Panc1 (cell line): Measurements from ENCODE around the gene PTS. TPM values are rescaled to one million over a fixed set of nuclear protein-coding genes. Genes with fewer than 3 reads are reported as not detected.
A peak's percentile ranks its signal among the peaks of the same experiment; 100 is the strongest.

Experiments
- ATAC-seq: fragments of 200-7000 bp; cut with Tn5 transposase; 2 replicates; pipeline ENCODE4 v1.9.1; 2020; ENCODE audit warnings: mild to moderate bottlenecking, moderate library complexity
- BruUV-seq: library from RNA; stranded (reverse); fragments of 400-500 nt; replicated peaks from 2 replicates; lab custom pipeline; 2021; lab: Mats Ljungman, UMichigan
- CTCF ChIA-PET: fragments of 300-600 bp; sonication (Branson Sonifier 250); formaldehyde crosslinking; loops from one replicate; lab custom pipeline; 2022; ENCODE audit warnings: antibody characterized with exemption; lab: Charles Lee
- POLR2A ChIA-PET: fragments of 300-600 bp; sonication (Branson Sonifier 250); formaldehyde crosslinking; loops from one replicate; lab custom pipeline; 2022; ENCODE audit warnings: antibody characterized with exemption; lab: Charles Lee
- DNase-seq: peaks from one replicate; pipeline ENCODE4 v3.0.0-alpha.2; 2010; ENCODE audit warnings: low read depth, low spot score
- H3K27ac ChIP-seq: 2 replicates; pipeline ENCODE4 v1.5.1; 2011; ENCODE audit warnings: mild to moderate bottlenecking, low read length, inconsistent platforms
- H3K27me3 ChIP-seq: fragments of 200-500 bp; sonication (Bioruptor generic); 2 replicates; pipeline ENCODE4 v1.6.0; 2014; ENCODE audit warnings: low read length, inconsistent platforms; ENCODE audit not compliant: control insufficient read depth, insufficient read depth
- H3K36me3 ChIP-seq: fragments of 200-500 bp; sonication (Bioruptor generic); 2 replicates; pipeline ENCODE4 v1.5.1; 2014; ENCODE audit warnings: inconsistent platforms, mild to moderate bottlenecking, low read length, moderate library complexity; ENCODE audit not compliant: control insufficient read depth, insufficient read depth
- H3K4me1 ChIP-seq: 2 replicates; pipeline ENCODE4 v1.5.1; 2011; ENCODE audit warnings: inconsistent platforms, mild to moderate bottlenecking, low read length, moderate library complexity; ENCODE audit not compliant: control insufficient read depth, insufficient read depth
- H3K4me3 ChIP-seq, 2 experiments: 2 replicates each; pipeline ENCODE4 v1.5.1; 2011 to 2012; ENCODE audit warnings: low read depth in 2 of 2, low read length in 2 of 2, mild to moderate bottlenecking in 2 of 2, inconsistent platforms in 1 of 2, moderate library complexity in 1 of 2
- H3K9me3 ChIP-seq: fragments of 200-500 bp; sonication (Bioruptor generic); 2 replicates; pipeline ENCODE4 v1.5.1; 2014; ENCODE audit warnings: low read depth, mild to moderate bottlenecking, inconsistent platforms, low read length, moderate library complexity; ENCODE audit not compliant: control insufficient read depth, insufficient read depth
- POLR2AphosphoS5 ChIP-seq: IDR thresholded peaks from 2 replicates; pipeline ENCODE4 v1.6.1; 2012; ENCODE audit warnings: mild to moderate bottlenecking, low read depth, low read length, moderate library complexity
- TCF7L2 ChIP-seq: IDR thresholded peaks from 2 replicates; pipeline ENCODE4 v1.6.1; 2011; ENCODE audit warnings: mild to moderate bottlenecking, low read depth, low read length, inconsistent platforms
- in situ Hi-C: cut with HindIII; loops from 2 replicates; pipeline ENCODE4 v1.10.0; 2016; ENCODE audit warnings: low sequenced_read_pairs, low pct_unique_long_range_greater_than_20kb
- intact Hi-C: fragments of 100-400 bp; cut with micrococcal nuclease; formaldehyde crosslinking; loops from one replicate; pipeline ENCODE4 v1.10.0; 2022; ENCODE audit not compliant: unreplicated experiment
- total RNA-seq: library from RNA; stranded (reverse); gene quantifications from one replicate; pipeline ENCODE4 v1.2.1, GENCODE V29; 2021; ENCODE audit not compliant: unreplicated experiment
- TF ChIP-seq, protein P1 (sequence below): fragments of 450-650 bp; IDR thresholded peaks from 2 replicates; pipeline ENCODE4 v1.5.1; 2017; ENCODE audit warnings: mild to moderate bottlenecking

PTS gene
- total RNA-seq, 1 experiment from 2014 or later: 64.2 TPM

DNA sequence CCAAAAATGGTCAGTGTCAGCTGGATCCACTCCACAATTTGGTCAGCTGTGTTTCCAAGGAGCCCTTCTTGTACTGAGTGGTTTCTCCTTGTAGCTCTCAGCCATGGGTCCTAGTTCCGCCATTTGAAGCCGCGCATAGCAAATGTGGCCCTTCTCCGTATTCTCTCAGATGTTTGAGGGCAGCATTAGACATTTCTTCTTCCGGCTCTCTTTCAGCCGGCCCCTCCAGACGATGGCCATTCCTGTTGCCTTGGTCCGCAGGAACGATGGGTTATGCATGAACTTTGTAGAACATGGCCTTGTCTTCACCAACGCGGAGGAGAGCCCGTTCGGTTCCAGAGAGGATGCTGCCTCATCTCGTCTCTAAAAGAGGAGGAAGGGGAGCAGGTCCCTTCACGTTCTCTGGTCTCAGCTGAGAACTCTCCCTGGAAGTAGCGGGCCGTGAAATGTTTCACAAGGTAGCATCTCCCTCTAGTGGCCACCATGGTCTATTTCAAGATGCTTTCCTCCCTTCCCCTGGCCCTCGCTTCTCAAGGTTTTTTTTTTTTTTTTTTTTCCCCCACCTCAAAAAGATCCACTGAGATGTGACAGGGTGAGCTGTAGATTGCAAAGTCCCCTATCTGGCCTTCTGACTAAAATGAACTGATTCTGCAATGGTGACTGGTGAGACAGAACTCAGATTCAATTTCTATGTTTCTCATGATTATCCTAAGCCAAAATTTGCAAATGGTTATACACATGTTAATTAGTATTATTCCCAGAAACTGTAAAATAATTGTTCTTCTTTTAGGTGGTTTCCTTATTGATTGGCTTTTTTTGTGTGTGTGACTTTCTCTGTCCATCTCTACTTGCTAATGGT is 54.3 kb downstream of the PTS start:
- in situ Hi-C loops (no loop called here), intact Hi-C loops (loop anchor here (1.0 to 5.0 kb wide), 3 partner anchors 61 to 1007 kb away; no protein-coding TSS in a partner anchor)
- Histone ChIP-seq H3K9me3 (no peaks in the 10 kb centered on the region), H3K4me1 (peaks cover 4% of the 10 kb centered on the region; the same call in 1 of the 2 replicates), H3K36me3 (no peaks in the 10 kb centered on the region), H3K27me3 (peaks cover 2% of the 10 kb centered on the region), H3K27ac (no peak overlapping the region), H3K4me3 (peak overlapping the region; percentile 45 to 67)
- peak; percentile 91 for ATAC-seq
- POLR2A ChIA-PET: no interaction called here
- no TSS peak for BruUV-seq
- peak; percentile 61 for DNase-seq
- CTCF ChIA-PET: interaction anchor here (0.6 to 3.6 kb wide), 15 partner anchors 20 to 676 kb away, joined by 3 to 58 read pairs (median 4); partner anchors contain the start of genes BCO2, NKAPD1, PIH1D2 and PTS
- TF ChIP-seq, protein P1, sequence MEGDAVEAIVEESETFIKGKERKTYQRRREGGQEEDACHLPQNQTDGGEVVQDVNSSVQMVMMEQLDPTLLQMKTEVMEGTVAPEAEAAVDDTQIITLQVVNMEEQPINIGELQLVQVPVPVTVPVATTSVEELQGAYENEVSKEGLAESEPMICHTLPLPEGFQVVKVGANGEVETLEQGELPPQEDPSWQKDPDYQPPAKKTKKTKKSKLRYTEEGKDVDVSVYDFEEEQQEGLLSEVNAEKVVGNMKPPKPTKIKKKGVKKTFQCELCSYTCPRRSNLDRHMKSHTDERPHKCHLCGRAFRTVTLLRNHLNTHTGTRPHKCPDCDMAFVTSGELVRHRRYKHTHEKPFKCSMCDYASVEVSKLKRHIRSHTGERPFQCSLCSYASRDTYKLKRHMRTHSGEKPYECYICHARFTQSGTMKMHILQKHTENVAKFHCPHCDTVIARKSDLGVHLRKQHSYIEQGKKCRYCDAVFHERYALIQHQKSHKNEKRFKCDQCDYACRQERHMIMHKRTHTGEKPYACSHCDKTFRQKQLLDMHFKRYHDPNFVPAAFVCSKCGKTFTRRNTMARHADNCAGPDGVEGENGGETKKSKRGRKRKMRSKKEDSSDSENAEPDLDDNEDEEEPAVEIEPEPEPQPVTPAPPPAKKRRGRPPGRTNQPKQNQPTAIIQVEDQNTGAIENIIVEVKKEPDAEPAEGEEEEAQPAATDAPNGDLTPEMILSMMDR: peak; percentile 81
- no peak for TF ChIP-seq POLR2AphosphoS5

DNA sequence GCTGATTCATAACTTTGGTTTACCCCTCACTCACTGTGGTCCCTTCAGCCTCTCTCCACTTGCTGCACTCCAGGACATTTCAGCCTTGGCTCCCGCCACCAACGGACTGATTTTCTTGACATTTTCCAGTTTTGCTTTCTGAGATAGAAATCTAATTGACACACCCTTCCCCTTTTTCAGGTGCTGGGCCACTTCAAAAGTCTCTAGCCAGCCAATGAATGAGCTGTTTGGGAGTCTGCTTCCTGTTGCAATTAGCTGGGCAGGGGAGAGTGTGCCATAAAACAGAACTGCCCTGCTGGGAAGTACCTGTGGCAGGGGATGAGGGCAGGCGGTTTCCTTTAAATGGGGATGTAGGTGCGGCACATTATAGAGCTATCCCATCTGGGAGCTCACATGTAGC is 55.5 kb downstream of the PTS start:
- DNase-seq (no peak), ATAC-seq (no peak)
- H3K27ac ChIP-seq: no peak overlapping the region
- peaks cover 4% of the 10 kb centered on the region; the same call in 1 of the 2 replicates for H3K4me1 ChIP-seq
- H3K27me3 ChIP-seq: peaks cover 2% of the 10 kb centered on the region
- no peak overlapping the region for H3K4me3 ChIP-seq
- no TSS peak for BruUV-seq
- TF ChIP-seq, protein P1: no peak
- TF ChIP-seq TCF7L2: no peak
- ChIA-PET POLR2A (no interaction called here), CTCF (interaction anchor here (1.6 to 3.6 kb wide), 2 partner anchors 19 to 61 kb away, joined by 3 to 58 read pairs; no protein-coding TSS in a partner anchor)
- intact Hi-C loops (loop anchor here (2.0 to 5.0 kb wide), 2 partner anchors 167 to 1006 kb away; no protein-coding TSS in a partner anchor), in situ Hi-C loops (no loop called here)
- H3K36me3 ChIP-seq: no peaks in the 10 kb centered on the region
- H3K9me3 ChIP-seq: no peaks in the 10 kb centered on the region

Other genes starting within 250 kb of the PTS start
- gene DLAT, start 201.0 kb upstream of the PTS start, total RNA-seq: 75.9 TPM
- gene PIH1D2, start 152.4 kb upstream of the PTS start, total RNA-seq: 3.0 TPM
- 19.7 TPM for gene NKAPD1, start 152.1 kb upstream of the PTS start, total RNA-seq
- gene TIMM8B, start 139.7 kb upstream of the PTS start, total RNA-seq: 87.3 TPM
- gene SDHD, start 139.6 kb upstream of the PTS start, total RNA-seq: 166 TPM
- gene IL18, start 62.3 kb upstream of the PTS start, total RNA-seq: 22.5 TPM
- 0.23 TPM for gene TEX12, start 59.1 kb upstream of the PTS start, total RNA-seq
- gene BCO2, start 50.9 kb upstream of the PTS start, total RNA-seq: 2.5 TPM
- not detected for gene PLET1, start 34.4 kb downstream of the PTS start, total RNA-seq